Common myeloid progenitor, CD34-positive (primary cell): ENCODE measurements around the gene GDF10.

ENCODE experiments used
- CTCF ChIA-PET: fragments of 350-600 bp; sonication (Branson Sonifier 250); formaldehyde crosslinking; loops from one replicate; lab custom pipeline; 2021; ENCODE audit warnings: antibody characterized with exemption; lab: Charles Lee
- POLR2A ChIA-PET: fragments of 350-600 bp; sonication (Branson Sonifier 250); formaldehyde crosslinking; loops from one replicate; lab custom pipeline; 2021; ENCODE audit warnings: antibody characterized with exemption; lab: Charles Lee
- DNase-seq, 3 donors: peaks; one replicate each; pipeline versions ENCODE4 v3.0.0 to v3.0.0-alpha.2; 2013
- H3K27ac ChIP-seq, 2 experiments: 1 replicate in 1 of 2; 2 replicates in 1 of 2; pipeline ENCODE4 v1.7.0; 2013; ENCODE audit warnings: inconsistent platforms in 2 of 2, low read length in 2 of 2, mild to moderate bottlenecking in 2 of 2, low read depth in 1 of 2, moderate library complexity in 1 of 2; ENCODE audit not compliant: severe bottlenecking in 2 of 2, insufficient read depth in 1 of 2, poor library complexity in 1 of 2
- H3K27me3 ChIP-seq, 5 experiments: replicated peaks in 2 of 5; 1 replicate in 3 of 5; 2 replicates in 2 of 5; pipeline versions ENCODE4 v1.6.1 to v1.7.0; 2013; ENCODE audit warnings: low read length in 4 of 5, mild to moderate bottlenecking in 2 of 5, moderate library complexity in 2 of 5, inconsistent platforms in 1 of 5; ENCODE audit not compliant: insufficient read depth in 5 of 5, control insufficient read depth in 4 of 5
- H3K36me3 ChIP-seq, 4 experiments: 1 replicate in 2 of 4; 2 replicates in 2 of 4; pipeline versions ENCODE4 v1.6.1 to v1.7.0; 2013; ENCODE audit warnings: low read length in 3 of 4, control low read depth in 1 of 4, mild to moderate bottlenecking in 1 of 4; ENCODE audit not compliant: control insufficient read depth in 4 of 4, insufficient read depth in 4 of 4
- H3K4me1 ChIP-seq, 4 experiments: 1 replicate in 3 of 4; 2 replicates in 1 of 4; pipeline versions ENCODE4 v1.6.1 to v1.7.1; 2013; ENCODE audit warnings: low read length in 3 of 4, mild to moderate bottlenecking in 3 of 4, control low read depth in 1 of 4, inconsistent platforms in 1 of 4, moderate library complexity in 1 of 4; ENCODE audit not compliant: control insufficient read depth in 4 of 4, insufficient read depth in 4 of 4; ENCODE audit errors: control extremely low read depth in 1 of 4
- H3K4me3 ChIP-seq, 7 experiments: 1 replicate in 4 of 7; 2 replicates in 3 of 7; pipeline versions ENCODE4 v1.5.1 to v1.7.0; 2013; ENCODE audit warnings: mild to moderate bottlenecking in 7 of 7, low read length in 6 of 7, moderate library complexity in 6 of 7, inconsistent platforms in 2 of 7, low read depth in 2 of 7, control low read depth in 1 of 7; ENCODE audit not compliant: insufficient read depth in 4 of 7, control insufficient read depth in 1 of 7; ENCODE audit errors: extremely low read depth in 1 of 7
- H3K9me3 ChIP-seq, 5 experiments: 1 replicate in 4 of 5; 2 replicates in 1 of 5; pipeline versions ENCODE4 v1.6.1 to v1.7.1; 2013; ENCODE audit warnings: low read length in 4 of 5, mild to moderate bottlenecking in 2 of 5, inconsistent platforms in 1 of 5, low read depth in 1 of 5, moderate library complexity in 1 of 5; ENCODE audit not compliant: control insufficient read depth in 4 of 5, insufficient read depth in 2 of 5; ENCODE audit errors: control extremely low read depth in 1 of 5
- WGBS: methylation state at CpG from one replicate; pipeline ENCODE4 v1.1.5; 2013; ENCODE audit not compliant: insufficient coverage; 5-methylcytosine and 5-hydroxymethylcytosine counted together

GDF10 gene

GRCh38 chr10:47260505-47261111 is 39.4 kb upstream of the GDF10 start:
- WGBS, result 44% methylated on average over 8 of the region's 9 CpGs
- CTCF ChIA-PET, result interaction anchor here (1.1 to 4.1 kb wide), 11 partner anchors 15 to 236 kb away, joined by 3 to 15 read pairs (median 5); no protein-coding TSS in a partner anchor
- Histone ChIP-seq H3K9me3 (peaks cover 0 to 7% (median 0%) of the 10 kb centered on the region in 5 experiments), H3K36me3 (no peaks in the 10 kb centered on the region), H3K4me1 (peaks cover 24 to 59% (median 38%) of the 10 kb centered on the region in 4 experiments), H3K27me3 (peaks cover 0 to 5% (median 0%) of the 10 kb centered on the region in 5 experiments), H3K4me3 (no peak overlapping the region), H3K27ac (no peak overlapping the region)
- DNase-seq, result peak; percentile 38 to 57 (median 47)
- POLR2A ChIA-PET, result no interaction called here

GRCh38 chr10:47261121-47261520 is 38.9 kb upstream of the GDF10 start:
- H3K4me3 ChIP-seq, result no peak overlapping the region
- no peak overlapping the region for H3K27ac ChIP-seq
- H3K9me3 ChIP-seq, result peaks cover 0 to 5% (median 0%) of the 10 kb centered on the region in 5 experiments
- CTCF ChIA-PET, result interaction anchor here (1.2 to 4.1 kb wide), 8 partner anchors 14 to 213 kb away, joined by 3 to 15 read pairs (median 7); no protein-coding TSS in a partner anchor
- peaks cover 24 to 59% (median 38%) of the 10 kb centered on the region in 4 experiments for H3K4me1 ChIP-seq
- peak; percentile 32 to 78 (median 68) for DNase-seq
- no peaks in the 10 kb centered on the region for H3K27me3 ChIP-seq
- POLR2A ChIA-PET, result no interaction called here
- no CpG with 5 or more reads among the region's 1 CpG for WGBS
- no peaks in the 10 kb centered on the region for H3K36me3 ChIP-seq

GRCh38 chr10:47261556-47261955 is 38.4 kb upstream of the GDF10 start:
- DNase-seq, result no peak
- WGBS, result no CpG with 5 or more reads among the region's 5 CpGs
- Histone ChIP-seq H3K27ac (no peak overlapping the region), H3K27me3 (no peaks in the 10 kb centered on the region), H3K9me3 (peaks cover 0 to 5% (median 0%) of the 10 kb centered on the region in 5 experiments), H3K4me1 (peaks cover 23 to 59% (median 38%) of the 10 kb centered on the region in 4 experiments), H3K4me3 (no peak overlapping the region), H3K36me3 (no peaks in the 10 kb centered on the region)
- ChIA-PET CTCF (interaction anchor here (1.2 to 4.1 kb wide), 8 partner anchors 14 to 58 kb away, joined by 3 to 15 read pairs (median 7); no protein-coding TSS in a partner anchor), POLR2A (no interaction called here)

DNA sequence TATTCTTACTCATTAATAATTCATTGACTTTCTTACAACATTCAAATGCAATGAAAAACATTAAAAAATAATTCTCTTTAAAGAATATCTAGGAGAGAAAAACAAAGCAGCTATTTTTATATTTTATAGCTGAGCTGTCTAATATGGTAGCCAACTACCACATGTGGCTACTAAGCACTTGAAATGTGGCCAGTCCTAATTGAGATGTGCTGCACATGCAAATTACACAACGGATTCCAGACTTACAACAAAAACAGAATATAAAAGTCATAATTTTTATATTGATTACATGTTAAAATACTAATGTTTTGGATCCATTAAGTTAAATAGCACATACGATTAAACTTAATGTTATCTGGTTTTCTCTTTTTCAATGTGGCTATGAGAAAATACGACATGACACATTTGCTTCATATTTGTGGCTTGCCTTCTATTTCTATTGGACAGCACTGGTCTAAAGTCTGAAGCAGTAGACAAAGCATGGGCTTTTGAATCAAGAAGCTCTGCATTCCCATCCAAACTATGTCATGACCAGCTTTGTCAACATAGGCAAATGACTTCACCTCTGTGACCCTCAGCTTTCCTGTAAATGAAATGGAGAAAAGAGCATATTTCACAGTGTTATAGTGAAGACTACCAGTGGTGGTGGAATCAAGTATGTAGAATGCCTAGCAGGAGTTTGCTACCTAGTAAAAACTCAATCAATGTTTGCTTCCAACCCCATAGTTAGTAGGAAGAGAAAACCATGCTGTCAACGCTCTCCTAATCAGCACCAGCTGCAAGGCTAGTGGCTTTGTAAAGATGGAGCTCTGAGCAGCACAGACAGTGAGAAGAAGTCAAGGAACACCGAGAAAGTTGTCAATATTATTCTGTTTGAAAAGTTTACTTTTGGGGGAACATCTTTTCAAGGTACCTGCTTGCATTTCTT is 37.1 kb upstream of the GDF10 start:
- Histone ChIP-seq H3K36me3 (no peaks in the 10 kb centered on the region), H3K27me3 (no peaks in the 10 kb centered on the region), H3K27ac (no peak overlapping the region), H3K9me3 (peaks cover 0 to 5% (median 0%) of the 10 kb centered on the region in 5 experiments), H3K4me3 (no peak overlapping the region), H3K4me1 (peaks cover 15 to 49% (median 30%) of the 10 kb centered on the region in 4 experiments)
- no peak for DNase-seq
- CTCF ChIA-PET, result interaction anchor here (1.7 kb wide), 1 partner anchor 59 kb away, joined by 5 read pairs; no protein-coding TSS in a partner anchor
- WGBS, result 93% methylated on average over 4 of the region's 5 CpGs
- POLR2A ChIA-PET, result no interaction called here

DNA sequence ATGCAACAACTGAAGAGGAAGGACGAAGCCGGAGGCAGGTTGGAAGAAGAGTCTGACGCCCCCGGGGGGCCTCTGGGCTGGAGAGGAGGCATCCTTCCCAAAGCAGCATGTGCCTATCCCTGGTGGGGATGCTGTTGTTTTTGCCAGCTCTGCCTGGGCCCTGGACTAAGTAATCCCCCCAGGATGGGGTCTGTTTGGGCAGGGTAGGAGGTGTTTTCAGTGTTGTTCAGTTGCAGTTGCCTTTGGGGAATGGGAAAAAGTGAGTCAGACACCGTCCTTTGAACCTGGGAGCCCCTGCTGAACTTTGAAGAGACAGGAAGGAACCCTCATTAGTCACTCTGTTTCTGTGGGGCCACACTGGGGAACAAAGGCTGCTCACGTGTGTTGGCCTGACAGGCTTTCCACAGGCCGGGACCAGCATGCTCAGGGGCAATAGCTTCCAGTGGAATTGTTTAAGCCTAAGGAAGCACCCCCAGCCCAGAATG is 35.2 kb upstream of the GDF10 start:
- DNase-seq, result peak; percentile 51 to 83 (median 81)
- no peak overlapping the region for H3K27ac ChIP-seq
- ChIA-PET CTCF (interaction anchor here (0.9 to 1.1 kb wide), 2 partner anchors 10 to 44 kb away, joined by 3 read pairs; no protein-coding TSS in a partner anchor), POLR2A (no interaction called here)
- peaks cover 0 to 5% (median 0%) of the 10 kb centered on the region in 5 experiments for H3K9me3 ChIP-seq
- no peak overlapping the region for H3K4me3 ChIP-seq
- H3K27me3 ChIP-seq, result no peaks in the 10 kb centered on the region
- H3K4me1 ChIP-seq, result peaks cover 11 to 33% (median 20%) of the 10 kb centered on the region in 4 experiments
- H3K36me3 ChIP-seq, result no peaks in the 10 kb centered on the region
- 49% methylated on average over 7 of the region's 7 CpGs for WGBS

GRCh38 chr10:47266602-47267001 is 33.4 kb upstream of the GDF10 start:
- POLR2A ChIA-PET, result no interaction called here
- CTCF ChIA-PET, result no interaction called here
- peaks cover 2 to 16% (median 8%) of the 10 kb centered on the region in 4 experiments for H3K4me1 ChIP-seq
- H3K27ac ChIP-seq, result no peak overlapping the region
- DNase-seq, result no peak
- H3K27me3 ChIP-seq, result no peaks in the 10 kb centered on the region
- peaks cover 0 to 5% (median 2%) of the 10 kb centered on the region in 5 experiments for H3K9me3 ChIP-seq
- WGBS, result 94% methylated on average over 3 of the region's 5 CpGs
- H3K36me3 ChIP-seq, result no peaks in the 10 kb centered on the region
- H3K4me3 ChIP-seq, result no peak overlapping the region
